DND-41 (cell line): Measurements from ENCODE around the gene SLC17A1.

Experiments used
- EZH2 ChIP-seq: IDR thresholded peaks from 3 replicates; pipeline ENCODE4 v1.6.1; 2012; ENCODE audit warnings: borderline replicate concordance, low read depth, mild to moderate bottlenecking, moderate library complexity, low read length, inconsistent platforms; ENCODE audit not compliant: severe bottlenecking
- TF ChIP-seq, protein P1 (sequence below): IDR thresholded peaks from 2 replicates; pipeline ENCODE4 v1.5.1; 2012; ENCODE audit warnings: borderline replicate concordance, low read length, moderate library complexity, mild to moderate bottlenecking; ENCODE audit not compliant: poor library complexity, severe bottlenecking; ENCODE audit errors: extremely low read depth

DNA sequence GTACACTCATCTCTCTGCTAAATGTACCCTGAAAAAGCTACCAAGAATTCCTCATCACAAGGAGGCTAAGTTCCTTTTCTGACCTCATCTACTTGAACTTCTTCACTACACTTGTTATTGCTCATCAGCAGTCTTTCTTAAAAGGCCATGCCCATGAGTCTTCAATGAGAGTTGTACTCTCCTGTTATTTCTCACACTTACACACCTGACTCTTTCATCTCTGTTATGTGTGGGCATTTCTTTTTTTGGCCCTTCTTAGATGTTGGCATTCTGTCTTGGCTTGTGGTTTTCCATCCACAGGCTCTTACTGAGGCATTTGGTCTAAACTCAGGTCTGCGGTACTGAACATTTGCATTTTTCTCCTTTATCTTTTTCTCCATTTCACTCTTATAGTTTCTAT is 10.7 kb upstream of the SLC17A1 start:
- TF ChIP-seq, protein P1, sequence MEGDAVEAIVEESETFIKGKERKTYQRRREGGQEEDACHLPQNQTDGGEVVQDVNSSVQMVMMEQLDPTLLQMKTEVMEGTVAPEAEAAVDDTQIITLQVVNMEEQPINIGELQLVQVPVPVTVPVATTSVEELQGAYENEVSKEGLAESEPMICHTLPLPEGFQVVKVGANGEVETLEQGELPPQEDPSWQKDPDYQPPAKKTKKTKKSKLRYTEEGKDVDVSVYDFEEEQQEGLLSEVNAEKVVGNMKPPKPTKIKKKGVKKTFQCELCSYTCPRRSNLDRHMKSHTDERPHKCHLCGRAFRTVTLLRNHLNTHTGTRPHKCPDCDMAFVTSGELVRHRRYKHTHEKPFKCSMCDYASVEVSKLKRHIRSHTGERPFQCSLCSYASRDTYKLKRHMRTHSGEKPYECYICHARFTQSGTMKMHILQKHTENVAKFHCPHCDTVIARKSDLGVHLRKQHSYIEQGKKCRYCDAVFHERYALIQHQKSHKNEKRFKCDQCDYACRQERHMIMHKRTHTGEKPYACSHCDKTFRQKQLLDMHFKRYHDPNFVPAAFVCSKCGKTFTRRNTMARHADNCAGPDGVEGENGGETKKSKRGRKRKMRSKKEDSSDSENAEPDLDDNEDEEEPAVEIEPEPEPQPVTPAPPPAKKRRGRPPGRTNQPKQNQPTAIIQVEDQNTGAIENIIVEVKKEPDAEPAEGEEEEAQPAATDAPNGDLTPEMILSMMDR, result no peak
- no peak for TF ChIP-seq EZH2
